ENCODE measurements around the gene SLC39A10. TPM values are rescaled to one million over a fixed set of nuclear protein-coding genes. Genes with fewer than 3 reads are reported as not detected.
A peak's percentile ranks its signal among the peaks of the same experiment; 100 is the strongest.

Gene SLC39A10, protein sequence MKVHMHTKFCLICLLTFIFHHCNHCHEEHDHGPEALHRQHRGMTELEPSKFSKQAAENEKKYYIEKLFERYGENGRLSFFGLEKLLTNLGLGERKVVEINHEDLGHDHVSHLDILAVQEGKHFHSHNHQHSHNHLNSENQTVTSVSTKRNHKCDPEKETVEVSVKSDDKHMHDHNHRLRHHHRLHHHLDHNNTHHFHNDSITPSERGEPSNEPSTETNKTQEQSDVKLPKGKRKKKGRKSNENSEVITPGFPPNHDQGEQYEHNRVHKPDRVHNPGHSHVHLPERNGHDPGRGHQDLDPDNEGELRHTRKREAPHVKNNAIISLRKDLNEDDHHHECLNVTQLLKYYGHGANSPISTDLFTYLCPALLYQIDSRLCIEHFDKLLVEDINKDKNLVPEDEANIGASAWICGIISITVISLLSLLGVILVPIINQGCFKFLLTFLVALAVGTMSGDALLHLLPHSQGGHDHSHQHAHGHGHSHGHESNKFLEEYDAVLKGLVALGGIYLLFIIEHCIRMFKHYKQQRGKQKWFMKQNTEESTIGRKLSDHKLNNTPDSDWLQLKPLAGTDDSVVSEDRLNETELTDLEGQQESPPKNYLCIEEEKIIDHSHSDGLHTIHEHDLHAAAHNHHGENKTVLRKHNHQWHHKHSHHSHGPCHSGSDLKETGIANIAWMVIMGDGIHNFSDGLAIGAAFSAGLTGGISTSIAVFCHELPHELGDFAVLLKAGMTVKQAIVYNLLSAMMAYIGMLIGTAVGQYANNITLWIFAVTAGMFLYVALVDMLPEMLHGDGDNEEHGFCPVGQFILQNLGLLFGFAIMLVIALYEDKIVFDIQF
- 10 to 100 TPM in 2 of 4 donors, 1 to 10 TPM in 2; 8.0 to 13.6 (median 10.5) TPM for total RNA-seq

DNA sequence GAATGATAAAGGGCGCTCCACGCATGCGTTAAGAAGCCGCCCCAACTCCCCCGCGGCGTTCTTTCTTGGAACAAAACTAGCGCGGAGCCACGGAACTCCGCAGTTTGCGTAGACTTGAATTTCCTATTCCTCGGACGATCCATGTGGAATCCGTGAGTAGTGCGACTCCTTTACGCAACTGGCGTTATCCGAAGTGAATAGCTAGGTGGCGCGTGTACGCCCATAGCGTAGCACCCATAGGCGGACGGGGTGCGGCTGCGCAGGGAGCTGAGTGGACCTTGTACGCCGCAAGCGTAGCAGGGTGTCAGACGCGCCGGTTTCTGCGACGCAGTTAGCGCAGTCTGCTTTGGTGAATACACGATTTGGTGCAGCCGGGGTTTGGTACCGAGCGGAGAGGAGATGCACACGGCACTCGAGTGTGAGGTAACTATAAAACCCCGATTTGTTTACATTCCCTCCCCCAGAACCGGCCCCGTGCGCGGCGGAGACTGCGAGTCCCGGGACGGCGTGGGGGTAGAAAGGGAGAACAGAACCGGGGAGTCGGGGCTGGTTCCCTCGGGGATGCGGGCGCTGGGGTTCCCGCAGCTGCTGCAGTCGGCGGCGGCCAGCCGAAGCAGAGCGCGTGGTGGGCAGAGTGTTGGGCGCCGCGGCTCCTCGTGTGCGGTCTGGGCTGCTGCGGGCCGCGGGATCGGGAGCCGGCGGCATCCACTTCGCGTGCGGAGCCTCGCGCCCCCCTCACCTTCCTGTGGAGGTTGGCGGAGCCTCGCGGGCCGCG lies at the start of gene SLC39A10:
TSS of gene SLC39A10 (plus strand) at position 368 of the 775 bp plus-strand sequence. CDS start 22,817 bp downstream, outside the sequence.
- intact Hi-C loops (cut with DNase I; ENCODE audit: low total_unique reads), result no loop called here
- TF ChIP-seq, protein P1, sequence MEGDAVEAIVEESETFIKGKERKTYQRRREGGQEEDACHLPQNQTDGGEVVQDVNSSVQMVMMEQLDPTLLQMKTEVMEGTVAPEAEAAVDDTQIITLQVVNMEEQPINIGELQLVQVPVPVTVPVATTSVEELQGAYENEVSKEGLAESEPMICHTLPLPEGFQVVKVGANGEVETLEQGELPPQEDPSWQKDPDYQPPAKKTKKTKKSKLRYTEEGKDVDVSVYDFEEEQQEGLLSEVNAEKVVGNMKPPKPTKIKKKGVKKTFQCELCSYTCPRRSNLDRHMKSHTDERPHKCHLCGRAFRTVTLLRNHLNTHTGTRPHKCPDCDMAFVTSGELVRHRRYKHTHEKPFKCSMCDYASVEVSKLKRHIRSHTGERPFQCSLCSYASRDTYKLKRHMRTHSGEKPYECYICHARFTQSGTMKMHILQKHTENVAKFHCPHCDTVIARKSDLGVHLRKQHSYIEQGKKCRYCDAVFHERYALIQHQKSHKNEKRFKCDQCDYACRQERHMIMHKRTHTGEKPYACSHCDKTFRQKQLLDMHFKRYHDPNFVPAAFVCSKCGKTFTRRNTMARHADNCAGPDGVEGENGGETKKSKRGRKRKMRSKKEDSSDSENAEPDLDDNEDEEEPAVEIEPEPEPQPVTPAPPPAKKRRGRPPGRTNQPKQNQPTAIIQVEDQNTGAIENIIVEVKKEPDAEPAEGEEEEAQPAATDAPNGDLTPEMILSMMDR (IDR thresholded peaks at IDR 0.05), result no peak
- peak in 1 of 2 donors; percentile 89 for TF ChIP-seq POLR2A (IDR thresholded peaks at IDR 0.05)
- WGBS, 2 donors, result 0% methylated on average over 46 to 85 of the region's 85 CpGs
- peak; percentile 98 to 99 for DNase-seq (ENCODE audit: low spot score in 2 of 2)
- H3K4me3 ChIP-seq (ENCODE audit: low read depth, poor library complexity, severe bottlenecking), result peak within 1 kb of the TSS; percentile 97

DNA sequence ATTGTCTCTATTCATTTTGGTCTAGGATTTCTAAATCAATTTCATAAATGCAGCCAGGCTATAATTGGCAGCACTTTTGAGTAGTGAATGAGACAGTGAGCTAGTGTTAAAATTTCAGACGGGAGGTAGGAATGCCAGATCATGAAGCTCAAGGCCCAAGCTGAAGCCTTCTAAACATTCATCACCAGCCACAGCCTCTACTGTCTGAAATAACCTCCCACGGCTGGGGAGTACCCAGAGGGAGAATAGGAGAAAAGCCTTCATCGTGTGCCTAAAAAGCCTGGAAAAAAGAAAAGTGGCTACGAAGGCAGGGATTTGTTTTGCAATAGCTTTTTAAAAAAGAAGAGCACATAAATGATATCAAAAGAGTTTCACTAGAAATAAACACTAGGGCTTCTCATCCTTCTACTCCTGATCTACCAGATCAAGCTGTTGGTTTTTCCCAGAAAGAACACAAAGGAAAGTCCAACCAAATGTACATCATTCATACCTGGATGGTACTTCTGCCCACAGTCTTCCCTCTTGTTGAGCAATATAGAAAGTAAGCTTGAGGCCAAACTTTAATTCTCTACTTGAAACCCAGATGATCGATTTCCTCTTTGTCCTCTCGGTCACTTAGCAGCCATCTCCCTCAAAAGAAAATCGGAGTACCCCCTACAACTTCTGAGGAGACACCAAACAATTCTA lies 48.1 kb upstream of the SLC39A10 start:
- DNase-seq (ENCODE audit: low spot score in 2 of 2), result no peak
- no peak overlapping the region for H3K4me3 ChIP-seq (ENCODE audit: low read depth, poor library complexity, severe bottlenecking)
- TF ChIP-seq POLR2A (IDR thresholded peaks at IDR 0.05), result no peak
- TF ChIP-seq, protein P1 (IDR thresholded peaks at IDR 0.05), result no peak
- intact Hi-C loops (cut with DNase I; ENCODE audit: low total_unique reads), result no loop called here
- WGBS, 2 donors, result 57 to 64% methylated on average over 7 of the region's 7 CpGs

DNA sequence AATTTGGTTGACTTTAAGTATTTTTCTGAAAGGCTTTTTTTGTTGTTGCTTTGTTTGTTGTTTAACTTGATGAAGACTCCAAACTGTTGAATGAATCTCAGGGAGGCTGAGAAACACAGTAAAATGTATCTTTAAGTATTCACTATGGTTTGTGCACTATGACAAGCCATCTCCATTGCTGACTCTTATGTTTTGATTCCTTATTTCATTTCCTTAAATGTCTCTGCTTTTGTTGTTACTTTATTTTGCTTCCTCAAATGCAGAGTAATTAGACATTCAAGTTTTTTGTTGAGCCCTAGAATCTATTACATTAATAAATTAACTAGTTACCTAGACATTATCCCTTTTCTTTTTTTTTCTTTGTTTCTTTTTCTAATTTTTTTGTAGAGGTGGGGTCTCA lies 46.3 kb upstream of the SLC39A10 start:
- intact Hi-C loops (cut with DNase I; ENCODE audit: low total_unique reads), result no loop called here
- no peak for DNase-seq (ENCODE audit: low spot score in 2 of 2)
- no peak overlapping the region for H3K4me3 ChIP-seq (ENCODE audit: low read depth, poor library complexity, severe bottlenecking)
- TF ChIP-seq, protein P1 (IDR thresholded peaks at IDR 0.05), result no peak
- no peak for TF ChIP-seq POLR2A (IDR thresholded peaks at IDR 0.05)

DNA sequence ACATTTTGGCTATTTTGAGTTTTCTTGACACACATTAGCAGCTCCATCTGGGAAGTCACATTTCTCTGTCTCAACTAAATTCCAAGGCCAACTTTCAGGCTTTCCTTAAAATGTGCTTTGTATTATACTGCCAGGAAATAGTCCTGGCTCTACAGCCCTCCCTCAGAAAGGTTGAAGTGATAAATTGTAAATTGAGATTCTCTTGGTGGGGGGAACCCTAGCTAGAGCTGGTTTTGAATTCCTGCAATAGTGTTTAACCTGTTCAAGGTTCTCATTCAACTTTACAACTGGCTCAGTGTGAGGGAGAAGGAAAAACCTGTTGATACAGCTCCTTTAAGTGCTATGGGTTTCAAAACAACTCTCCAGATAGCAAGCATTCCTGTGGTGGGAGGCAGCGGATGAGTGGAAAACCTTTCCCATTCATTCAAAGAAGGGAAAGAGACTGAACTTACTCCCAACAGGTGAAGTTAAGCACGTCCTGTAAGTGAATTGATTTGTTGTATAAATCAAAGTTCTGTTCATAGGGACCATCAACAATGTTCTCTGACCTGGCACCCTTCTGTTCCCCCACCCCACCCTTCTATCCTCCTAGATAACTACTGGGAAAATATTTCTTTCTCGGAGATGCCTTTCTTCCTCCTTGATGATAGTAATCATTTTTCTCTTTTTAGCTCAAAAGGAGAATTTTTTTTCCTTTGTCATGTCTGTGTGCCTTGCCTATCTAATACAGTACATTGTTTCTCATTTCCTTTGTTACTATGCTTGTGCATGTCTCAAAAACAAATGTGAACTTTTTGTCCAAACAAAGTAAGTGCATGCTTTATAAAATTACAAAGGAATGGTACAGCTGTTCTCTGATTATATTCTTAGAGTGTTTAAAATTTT lies 44.2 kb upstream of the SLC39A10 start:
- no peak for TF ChIP-seq POLR2A (IDR thresholded peaks at IDR 0.05)
- TF ChIP-seq, protein P1 (IDR thresholded peaks at IDR 0.05), result no peak
- intact Hi-C loops (cut with DNase I; ENCODE audit: low total_unique reads), result no loop called here
- 22 to 33% methylated on average over 3 of the region's 3 CpGs for WGBS, 2 donors
- peak in 1 of 2 donors; percentile 66 for DNase-seq (ENCODE audit: low spot score in 2 of 2)
- no peak overlapping the region for H3K4me3 ChIP-seq (ENCODE audit: low read depth, poor library complexity, severe bottlenecking)
